ENCODE measurements around the gene RCBTB1. TPM values are rescaled to one million over a fixed set of nuclear protein-coding genes. Genes with fewer than 3 reads are reported as not detected.
A peak's percentile ranks its signal among the peaks of the same experiment; 100 is the strongest.

The RCBTB1 gene
- total RNA-seq, 1 experiment from 2014 or later: 26.1 TPM

- no CpG with 5 or more reads among the region's 15 CpGs for WGBS (ENCODE audit: extremely low coverage, insufficient read length, low lambda C conversion rate)
- no peak overlapping the region for H2AK5ac ChIP-seq (ENCODE audit: insufficient read length, low read length)
- H2BK20ac ChIP-seq (ENCODE audit: low read depth, low read length, poor library complexity, severe bottlenecking): no peak overlapping the region
- H3K23me2 ChIP-seq (ENCODE audit: insufficient read length, low read depth, low read length, poor library complexity, severe bottlenecking): no peaks in the 10 kb centered on the region
- H4K5ac ChIP-seq (ENCODE audit: insufficient read length, low read depth, low read length): no peak overlapping the region
- H4K8ac ChIP-seq (replicated peaks; ENCODE audit: insufficient read length, low read depth, low read length): no peak overlapping the region
- H3K9me3 Mint-ChIP-seq: no peaks in the 10 kb centered on the region
- TF ChIP-seq, protein P1, sequence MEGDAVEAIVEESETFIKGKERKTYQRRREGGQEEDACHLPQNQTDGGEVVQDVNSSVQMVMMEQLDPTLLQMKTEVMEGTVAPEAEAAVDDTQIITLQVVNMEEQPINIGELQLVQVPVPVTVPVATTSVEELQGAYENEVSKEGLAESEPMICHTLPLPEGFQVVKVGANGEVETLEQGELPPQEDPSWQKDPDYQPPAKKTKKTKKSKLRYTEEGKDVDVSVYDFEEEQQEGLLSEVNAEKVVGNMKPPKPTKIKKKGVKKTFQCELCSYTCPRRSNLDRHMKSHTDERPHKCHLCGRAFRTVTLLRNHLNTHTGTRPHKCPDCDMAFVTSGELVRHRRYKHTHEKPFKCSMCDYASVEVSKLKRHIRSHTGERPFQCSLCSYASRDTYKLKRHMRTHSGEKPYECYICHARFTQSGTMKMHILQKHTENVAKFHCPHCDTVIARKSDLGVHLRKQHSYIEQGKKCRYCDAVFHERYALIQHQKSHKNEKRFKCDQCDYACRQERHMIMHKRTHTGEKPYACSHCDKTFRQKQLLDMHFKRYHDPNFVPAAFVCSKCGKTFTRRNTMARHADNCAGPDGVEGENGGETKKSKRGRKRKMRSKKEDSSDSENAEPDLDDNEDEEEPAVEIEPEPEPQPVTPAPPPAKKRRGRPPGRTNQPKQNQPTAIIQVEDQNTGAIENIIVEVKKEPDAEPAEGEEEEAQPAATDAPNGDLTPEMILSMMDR (conservative IDR thresholded peaks at IDR 0.05): peak; percentile 54
- H2BK12ac ChIP-seq (ENCODE audit: insufficient read length, low read depth, low read length): no peak overlapping the region
- no peak overlapping the region for H3T11ph ChIP-seq (ENCODE audit: low read length)
- H3K9ac ChIP-seq (ENCODE audit: extremely low read depth, insufficient read length, low read length): no peak overlapping the region
- H4K20me1 ChIP-seq (ENCODE audit: control insufficient read depth, insufficient read depth, insufficient read length): no peaks in the 10 kb centered on the region
- DNase-seq: peak; percentile 37
- H4K91ac ChIP-seq (ENCODE audit: insufficient read length, low read depth, low read length): no peak overlapping the region
- no peak overlapping the region for H3K4me3 Mint-ChIP-seq
- no peak overlapping the region for H3K4me2 ChIP-seq (ENCODE audit: insufficient read depth, insufficient read length, low read length)
- no peak overlapping the region for H2BK15ac ChIP-seq (ENCODE audit: low read depth, low read length)
- H3K27ac Mint-ChIP-seq: 0 out of 7 replicates have a peak overlapping the region, but pooled peaks of 1 of the 3 experiments have one; percentile 2
- no peak overlapping the region for H2BK120ac ChIP-seq (ENCODE audit: low read depth, low read length, poor library complexity, severe bottlenecking)
- no peaks in the 10 kb centered on the region for H3K4me1 Mint-ChIP-seq
- no peak overlapping the region for H3K4ac ChIP-seq (ENCODE audit: low read depth, low read length)
- H3K56ac ChIP-seq (ENCODE audit: insufficient read length, low read depth, low read length): no peak overlapping the region
- no peak overlapping the region for H3K23ac ChIP-seq (ENCODE audit: insufficient read length, low read depth, low read length)
- H3K27me3 Mint-ChIP-seq (ENCODE audit: low read depth): no peaks in the 10 kb centered on the region
- no peaks in the 10 kb centered on the region for H3K79me2 ChIP-seq (ENCODE audit: insufficient read depth, low read length)
- no peaks in the 10 kb centered on the region for H3K9me3 ChIP-seq (ENCODE audit: control insufficient read depth, low read depth, low read length)
- H2BK5ac ChIP-seq (ENCODE audit: insufficient read length, low read length): no peak overlapping the region
- no peak overlapping the region for H3K14ac ChIP-seq (ENCODE audit: insufficient read depth, low read length)
- H3K18ac ChIP-seq (ENCODE audit: insufficient read length, low read depth, low read length): no peak overlapping the region
- H3K79me1 ChIP-seq (ENCODE audit: insufficient read depth, low read depth, low read length, poor library complexity, severe bottlenecking): peaks cover 4% of the 10 kb centered on the region
- no peak overlapping the region for H3K27ac ChIP-seq (ENCODE audit: insufficient read length, low read depth, low read length)
- no peaks in the 10 kb centered on the region for H3K27me3 ChIP-seq (ENCODE audit: insufficient read depth, low read length)
- H3K36me3 Mint-ChIP-seq (ENCODE audit: insufficient read depth in 1 of 3, low read depth in 3 of 3): peaks cover 20 to 71% (median 41%) of the 10 kb centered on the region in 3 experiments; a peak in 6 of 7 replicates
- no peak overlapping the region for H2AFZ ChIP-seq (ENCODE audit: low read length)
- H3K4me1 ChIP-seq (ENCODE audit: insufficient read depth, low read length): no peaks in the 10 kb centered on the region
Observed at GRCh38 chr13:49549289-49549688, 36.1 kb downstream of the RCBTB1 start.

Data from H9 (cell line).